Left renal pelvis (tissue), 4 donors: ENCODE results near the gene SCAMP1. TPM values are rescaled to one million over a fixed set of nuclear protein-coding genes. Genes with fewer than 3 reads are reported as not detected.
"Not testable (repeated sequence)": the region's sequence is repeated elsewhere in the genome, so short reads cannot be mapped to it uniquely, and the experiment has no call there.

ENCODE experiments used
- DNase-seq, 4 donors: peaks; one replicate each; pipeline ENCODE4 v3.0.0-alpha.2; 2013; ENCODE audit warnings: low read depth in 4 of 4, low spot score in 3 of 4
- polyA plus RNA-seq, 4 donors: library from polyadenylated mRNA; unstranded; fragments of 120-200 nt; gene quantifications; one replicate each; pipeline ENCODE4 v1.2.1, GENCODE V29; 2013; ENCODE audit not compliant: insufficient read length in 4 of 4

The SCAMP1 gene
- 10 to 100 TPM; 44.5 to 64.5 (median 53.6) TPM for polyA plus RNA-seq

GRCh38 chr5:78359831-78360673, at the start of gene SCAMP1:
Gene SCAMP1, plus strand, starts transcription at chr5:78360617. Its CDS starts 55 bp downstream, at chr5:78360672.
- peak; percentile 85 to 93 (median 91) for DNase-seq

- no peak for DNase-seq
These were observed 42.9 kb upstream of the SCAMP1 start for GRCh38 chr5:78317515-78317914.

GRCh38 chr5:78318337-78318736, 42.1 kb upstream of the SCAMP1 start:
- DNase-seq, result no peak

GRCh38 chr5:78320401-78320800, 40.0 kb upstream of the SCAMP1 start:
- DNase-seq, result no peak

GRCh38 chr5:78323241-78323640, 37.2 kb upstream of the SCAMP1 start:
- no peak for DNase-seq

- no peak for DNase-seq
These were observed 33.5 kb upstream of the SCAMP1 start for GRCh38 chr5:78326930-78327329.

- DNase-seq, result no peak
These were observed 32.5 kb upstream of the SCAMP1 start for GRCh38 chr5:78327761-78328510.

- no peak for DNase-seq
These were observed 31.7 kb upstream of the SCAMP1 start for GRCh38 chr5:78328585-78329173.

GRCh38 chr5:78331523-78332080, 28.8 kb upstream of the SCAMP1 start:
- no peak for DNase-seq

GRCh38 chr5:78334811-78335210, 25.6 kb upstream of the SCAMP1 start:
- DNase-seq, result no peak

GRCh38 chr5:78335976-78336375, 24.4 kb upstream of the SCAMP1 start:
- no peak for DNase-seq

GRCh38 chr5:78336698-78337097, 23.7 kb upstream of the SCAMP1 start:
- DNase-seq, result no peak

- DNase-seq, result no peak
These were observed 20.6 kb upstream of the SCAMP1 start for GRCh38 chr5:78339617-78340436.

- DNase-seq, result no peak
These were observed 19.0 kb upstream of the SCAMP1 start for GRCh38 chr5:78341440-78341839.

GRCh38 chr5:78345485-78345884, 14.9 kb upstream of the SCAMP1 start:
- no peak for DNase-seq

- DNase-seq, result no peak
These were observed 6.9 kb upstream of the SCAMP1 start for GRCh38 chr5:78353520-78353919.

- DNase-seq, result no peak
These were observed 6.2 kb upstream of the SCAMP1 start for GRCh38 chr5:78354066-78354670.

GRCh38 chr5:78355561-78355960, 4.9 kb upstream of the SCAMP1 start:
- DNase-seq, result no peak

GRCh38 chr5:78359455-78359830, 974 bp upstream of the SCAMP1 start:
- not testable (repeated sequence) for DNase-seq

- DNase-seq, result no peak
These were observed 182 bp downstream of the SCAMP1 start for GRCh38 chr5:78360674-78360923.
